Left lobe of liver (tissue), 2 donors: Measurements from ENCODE around the gene TTBK1. TPM values are rescaled to one million over a fixed set of nuclear protein-coding genes. Genes with fewer than 3 reads are reported as not detected.

Experiments
- ATAC-seq: fragments of 200-7000 bp; cut with Tn5 transposase; one replicate; pipeline ENCODE4 v1.9.1; 2020; ENCODE audit warnings: mild to moderate bottlenecking, moderate library complexity
- DNase-seq: peaks from one replicate; pipeline ENCODE4 v3.0.0-alpha.2; 2020; ENCODE audit warnings: low spot score
- total RNA-seq: library from RNA; stranded (reverse); gene quantifications from one replicate; pipeline ENCODE4 v1.2.1, GENCODE V29; 2021
- donor health status: DM: no; HTN: no; CAD: no; lungs with moderate emphysema.
- donor health status: DM: no; HTN: yes; CAD: no.

Gene TTBK1
- total RNA-seq, 1 donor from 2014 or later: 2.0 TPM

DNA sequence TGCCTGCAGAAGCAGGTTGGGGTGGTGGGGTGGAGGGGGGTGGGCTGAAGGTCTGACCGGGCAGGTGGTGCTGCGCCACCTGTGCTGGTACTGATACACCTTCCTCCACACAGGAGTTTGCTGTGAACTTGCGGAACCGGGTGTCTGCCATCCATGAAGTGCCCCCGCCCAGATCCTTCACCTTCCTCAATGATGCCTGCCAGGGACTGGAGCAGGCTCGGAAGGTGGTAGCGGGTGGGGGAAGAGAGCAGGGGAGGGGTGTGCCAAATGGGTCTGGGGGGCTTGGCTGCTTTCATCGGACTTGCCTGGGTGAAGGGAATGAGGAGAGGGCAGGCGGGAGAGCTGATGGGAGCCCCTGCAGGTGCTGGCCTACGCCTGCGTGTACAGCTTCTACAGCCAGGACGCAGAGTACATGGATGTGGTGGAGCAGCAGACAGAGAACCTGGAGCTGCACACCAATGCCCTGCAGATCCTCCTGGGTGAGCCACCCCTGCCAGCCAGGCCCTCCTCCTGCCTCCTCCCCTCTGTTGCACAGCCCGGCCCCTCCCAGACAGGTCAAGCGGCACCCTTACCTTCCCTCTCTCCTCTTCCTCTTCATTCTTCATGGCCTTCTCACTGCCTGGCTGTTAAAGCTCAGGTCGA is 20.7 kb upstream of the TTBK1 start:
- no peak for ATAC-seq
- no peak for DNase-seq

DNA sequence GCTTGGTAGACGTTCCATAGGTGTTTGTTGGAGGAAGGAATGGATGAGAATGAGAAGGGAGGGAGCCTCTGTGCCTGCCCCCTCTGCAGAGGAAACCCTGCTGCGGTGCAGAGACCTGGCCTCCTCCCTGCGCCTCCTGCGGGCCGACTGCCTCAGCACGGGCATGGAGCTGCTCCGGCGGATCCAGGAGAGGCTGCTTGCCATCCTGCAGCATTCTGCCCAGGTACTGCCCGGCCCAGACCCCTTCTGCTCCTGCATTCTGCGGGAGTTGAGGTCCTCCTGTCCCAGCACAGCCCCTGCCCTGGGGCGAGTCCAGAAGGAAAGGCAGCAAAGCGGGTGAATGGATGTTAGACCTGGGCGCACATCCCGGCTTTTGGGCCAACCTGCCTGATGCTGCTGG is 20.1 kb upstream of the TTBK1 start:
- DNase-seq: no peak
- ATAC-seq: no peak

DNA sequence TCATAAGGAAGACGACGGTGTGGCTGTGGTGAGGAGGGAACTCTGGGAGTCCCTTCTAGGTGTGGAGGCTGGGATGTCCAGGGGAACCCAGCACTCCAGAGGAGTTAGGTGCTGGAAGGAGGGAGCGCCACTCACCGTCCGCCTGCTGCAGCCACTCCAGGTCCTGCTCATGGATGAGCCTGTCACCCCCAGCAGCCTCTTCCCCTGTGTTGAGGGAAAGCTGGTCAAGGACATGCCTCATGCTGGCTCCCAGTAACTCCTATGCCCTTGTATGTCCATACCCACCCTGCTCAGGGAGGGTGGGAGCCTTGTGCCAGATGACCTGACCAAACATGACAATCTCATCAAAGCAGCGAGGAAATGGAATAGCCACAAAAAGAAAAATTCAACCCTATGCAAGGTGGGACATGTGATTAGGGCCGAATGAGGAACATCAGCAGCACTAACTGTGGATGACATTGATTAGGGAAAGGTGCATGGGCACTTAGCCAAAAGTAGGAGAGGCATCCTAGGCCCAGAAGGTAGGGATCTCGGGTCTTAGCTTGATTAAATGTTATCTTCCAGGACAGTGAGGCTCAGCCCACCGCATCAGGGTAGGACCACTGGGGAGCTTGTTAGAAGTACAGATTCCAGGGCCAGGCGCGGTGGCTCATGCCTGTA is 17.0 kb upstream of the TTBK1 start:
- DNase-seq: no peak
- ATAC-seq: no peak

GRCh38 chr6:43228951-43229802 is 14.1 kb upstream of the TTBK1 start, which contains the start of gene DNPH1:
DNPH1 (minus strand) TSS chr6:43229481; CDS start chr6:43229456, 25 bp downstream.
- peak; percentile 97 for ATAC-seq

GRCh38 chr6:43229803-43230620 is 13.3 kb upstream of the TTBK1 start:
- no peak for DNase-seq

More at GRCh38 chr6:43228951-43229802, 14.1 kb upstream of the TTBK1 start, which contains the start of gene DNPH1:
- peak; percentile 81 for DNase-seq

DNA sequence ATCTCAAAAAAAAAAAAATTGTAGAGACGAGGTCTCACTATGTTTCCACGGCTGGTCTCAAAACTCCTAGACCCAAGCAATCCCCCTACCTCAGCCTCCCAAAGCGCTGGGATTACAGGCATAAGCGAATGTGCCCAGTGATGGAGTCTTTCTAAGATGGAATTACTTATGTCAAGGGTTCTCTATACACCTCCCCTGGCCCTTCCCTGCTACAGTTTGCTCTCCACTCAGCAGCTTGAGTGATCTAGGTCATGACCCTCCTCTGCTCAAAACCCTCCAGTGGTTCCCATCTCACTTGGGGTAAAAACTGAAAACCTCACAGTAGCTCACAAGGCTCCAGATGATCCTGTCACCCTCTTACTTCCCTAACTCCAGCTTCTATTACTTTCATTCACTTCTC is 12.2 kb upstream of the TTBK1 start:
- DNase-seq (no peak), ATAC-seq (no peak)

More at GRCh38 chr6:43229803-43230620, 13.3 kb upstream of the TTBK1 start:
- peak; percentile 2 for ATAC-seq

DNA sequence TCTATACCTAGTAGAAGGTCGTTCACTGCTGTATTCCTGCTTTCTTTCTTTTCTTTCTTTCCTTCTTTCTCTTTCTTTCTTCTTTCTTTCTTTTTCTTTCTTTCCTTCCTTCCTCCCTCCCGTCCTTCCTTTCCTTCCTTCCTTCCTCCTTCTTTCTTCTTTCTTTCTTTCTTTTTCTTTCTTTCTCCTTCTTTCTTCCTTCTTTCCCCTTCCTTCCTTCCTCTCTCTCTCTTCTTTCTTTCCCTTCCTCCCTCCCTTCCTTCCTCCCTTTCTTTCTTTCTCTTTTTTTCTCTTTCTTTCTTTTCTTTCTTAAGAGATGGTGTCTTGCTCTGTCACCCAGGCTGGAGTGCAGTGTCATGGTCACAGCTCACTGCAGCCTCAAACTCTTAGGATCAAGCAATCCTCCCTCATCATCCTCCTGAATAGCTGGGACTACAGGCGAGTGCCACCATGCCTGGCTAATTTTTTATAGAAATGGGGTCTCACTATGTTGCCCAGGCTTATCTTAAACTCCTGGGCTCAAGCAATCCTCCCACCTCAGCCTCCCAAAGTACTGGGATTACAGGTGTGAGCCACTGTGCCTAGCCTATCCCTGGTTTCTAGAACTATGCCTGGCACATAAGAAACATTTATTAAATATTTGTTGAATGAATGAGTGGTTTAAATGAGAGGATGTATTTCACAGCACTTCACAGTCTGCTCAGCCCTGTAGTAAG is 11.4 kb upstream of the TTBK1 start:
- DNase-seq (no peak), ATAC-seq (no peak)

- DNase-seq (no peak), ATAC-seq (no peak)
Observed at GRCh38 chr6:43235841-43236240, 7.4 kb upstream of the TTBK1 start.

DNA sequence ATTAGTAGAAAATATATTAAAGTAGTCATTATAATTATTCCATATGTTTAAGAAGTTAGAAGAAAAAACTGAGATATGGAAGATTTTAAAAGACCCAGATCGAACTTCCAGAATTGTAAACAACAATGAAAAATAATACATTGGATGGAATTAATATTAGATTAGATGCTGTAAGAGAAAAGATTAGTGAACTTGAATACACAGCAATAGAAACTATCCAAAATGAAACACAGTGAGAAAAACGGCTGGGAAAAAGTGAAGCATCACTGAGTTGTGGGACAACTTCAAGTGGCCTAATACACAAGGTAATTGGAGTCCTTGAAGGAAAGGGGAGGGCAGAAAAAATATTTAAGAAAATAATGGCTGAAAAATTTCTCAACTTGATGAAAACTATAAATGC is 4.2 kb upstream of the TTBK1 start:
- ATAC-seq: no peak
- DNase-seq: no peak

GRCh38 chr6:43240950-43241349 is 2.3 kb upstream of the TTBK1 start:
- DNase-seq (no peak), ATAC-seq (no peak)

GRCh38 chr6:43241446-43241845 is 1.8 kb upstream of the TTBK1 start:
- ATAC-seq: no peak
- DNase-seq: no peak

- DNase-seq: no peak
- ATAC-seq: no peak
Observed at GRCh38 chr6:43243664-43244321, 512 bp downstream of the TTBK1 start.

GRCh38 chr6:43246301-43247113 is 3.2 kb downstream of the TTBK1 start:
- DNase-seq: no peak

DNA sequence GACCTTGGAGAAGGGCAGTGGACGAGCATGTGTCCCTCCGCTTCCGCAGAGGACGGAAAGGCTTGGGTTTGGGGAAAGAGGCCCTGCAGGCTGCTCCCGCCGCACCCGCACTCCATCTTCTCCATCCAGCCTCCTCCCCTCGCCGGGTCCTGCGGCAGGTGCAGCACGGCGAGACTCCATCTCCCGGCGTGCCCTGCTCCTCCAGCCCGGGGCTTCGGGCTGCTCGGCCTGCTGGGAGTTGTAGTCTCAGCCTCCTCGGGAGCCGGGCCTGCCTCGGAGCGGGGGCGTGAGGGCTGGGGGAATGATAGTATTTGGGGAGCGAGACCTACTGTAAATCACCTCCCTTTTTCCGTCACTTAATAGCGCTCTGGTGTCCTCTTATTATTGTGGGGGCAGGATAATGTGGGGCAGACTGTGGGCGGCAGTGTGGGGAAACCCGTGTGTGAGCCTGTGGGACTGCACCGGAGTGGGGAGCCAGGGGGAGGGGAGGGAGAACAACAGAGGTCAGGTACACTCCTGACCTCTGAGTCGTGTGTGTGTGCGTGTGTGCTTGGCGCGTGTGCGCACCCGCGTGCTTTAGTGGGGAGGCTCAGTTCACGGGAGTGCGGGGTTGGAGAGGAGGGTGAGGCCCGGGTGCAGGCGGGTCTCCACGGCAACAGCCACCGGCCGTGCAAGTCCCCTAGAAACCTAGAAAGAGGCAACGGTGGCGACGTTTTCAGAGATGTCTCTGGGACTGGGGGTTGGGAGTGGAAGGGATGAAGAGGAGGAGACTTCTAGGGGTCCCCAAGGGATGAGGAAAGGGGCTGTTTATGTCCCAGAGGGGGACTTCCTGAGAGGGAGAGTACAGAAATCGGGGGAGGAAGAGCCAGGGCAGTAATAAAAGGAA is 4.1 kb downstream of the TTBK1 start:
- DNase-seq: peak; percentile 78
- ATAC-seq: peak; percentile 98

More at GRCh38 chr6:43246301-43247113, 3.2 kb downstream of the TTBK1 start:
- ATAC-seq: peak; percentile 58

- ATAC-seq: no peak
- DNase-seq: no peak
Observed at GRCh38 chr6:43248101-43248500, 4.8 kb downstream of the TTBK1 start.

GRCh38 chr6:43248791-43249190 is 5.5 kb downstream of the TTBK1 start:
- ATAC-seq (no peak), DNase-seq (no peak)

DNA sequence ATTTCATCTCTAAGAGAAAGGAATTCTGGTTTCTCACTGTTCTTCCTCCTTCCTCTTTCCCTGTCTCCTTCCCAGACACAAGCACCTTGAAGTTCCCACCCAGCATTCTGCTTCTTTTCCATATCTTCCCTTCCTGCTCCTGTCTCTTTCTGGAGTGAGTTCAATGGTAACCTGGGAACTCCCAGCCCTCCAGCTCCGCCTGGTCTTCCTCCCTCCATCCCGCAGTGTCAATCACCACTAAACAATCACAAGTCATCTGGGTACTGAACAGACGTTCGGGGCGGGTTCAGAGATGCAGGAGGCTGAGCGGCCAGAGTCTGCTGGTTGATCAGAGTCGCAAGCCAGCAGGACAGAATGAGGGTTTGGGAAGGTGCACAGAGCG is 7.7 kb downstream of the TTBK1 start:
- DNase-seq (no peak), ATAC-seq (no peak)

DNA sequence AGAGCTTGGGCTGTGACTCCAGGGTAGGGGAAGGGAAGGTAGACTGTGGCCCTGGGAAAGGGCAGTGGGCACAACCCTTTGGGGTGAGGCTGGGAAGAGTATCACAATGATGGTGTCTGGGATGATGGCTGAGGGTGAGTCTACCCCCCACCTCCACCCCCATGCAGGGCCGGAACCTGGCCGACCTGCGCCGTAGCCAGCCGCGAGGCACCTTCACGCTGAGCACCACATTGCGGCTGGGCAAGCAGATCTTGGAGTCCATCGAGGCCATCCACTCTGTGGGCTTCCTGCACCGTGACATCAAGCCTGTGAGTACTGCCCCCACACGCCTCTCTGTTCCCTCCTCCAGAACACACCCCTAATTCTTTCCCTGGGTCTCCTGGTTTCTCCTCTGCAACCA is 10.1 kb downstream of the TTBK1 start:
- DNase-seq (no peak), ATAC-seq (no peak)
